ENCODE results near the gene CAPG. TPM values are rescaled to one million over a fixed set of nuclear protein-coding genes. Genes with fewer than 3 reads are reported as not detected.
A peak's percentile ranks its signal among the peaks of the same experiment; 100 is the strongest.
"Not testable (repeated sequence)": the region's sequence is repeated elsewhere in the genome, so short reads cannot be mapped to it uniquely, and the experiment has no call there.

CAPG gene, protein sequence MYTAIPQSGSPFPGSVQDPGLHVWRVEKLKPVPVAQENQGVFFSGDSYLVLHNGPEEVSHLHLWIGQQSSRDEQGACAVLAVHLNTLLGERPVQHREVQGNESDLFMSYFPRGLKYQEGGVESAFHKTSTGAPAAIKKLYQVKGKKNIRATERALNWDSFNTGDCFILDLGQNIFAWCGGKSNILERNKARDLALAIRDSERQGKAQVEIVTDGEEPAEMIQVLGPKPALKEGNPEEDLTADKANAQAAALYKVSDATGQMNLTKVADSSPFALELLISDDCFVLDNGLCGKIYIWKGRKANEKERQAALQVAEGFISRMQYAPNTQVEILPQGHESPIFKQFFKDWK
- 5.0 TPM for total RNA-seq

GRCh38 chr2:85409845-85410583, at the start of gene CAPG:
Gene CAPG (minus strand): TSS chr2:85410366. CDS start chr2:85402145, 8,221 bp downstream.
- peak; percentile 15 for ATAC-seq
- no peak for DNase-seq (ENCODE audit: low spot score)

- DNase-seq (ENCODE audit: low spot score) (no peak), ATAC-seq (no peak)
Observed at GRCh38 chr2:85459771-85460170, 49.6 kb upstream of the CAPG start.

DNA sequence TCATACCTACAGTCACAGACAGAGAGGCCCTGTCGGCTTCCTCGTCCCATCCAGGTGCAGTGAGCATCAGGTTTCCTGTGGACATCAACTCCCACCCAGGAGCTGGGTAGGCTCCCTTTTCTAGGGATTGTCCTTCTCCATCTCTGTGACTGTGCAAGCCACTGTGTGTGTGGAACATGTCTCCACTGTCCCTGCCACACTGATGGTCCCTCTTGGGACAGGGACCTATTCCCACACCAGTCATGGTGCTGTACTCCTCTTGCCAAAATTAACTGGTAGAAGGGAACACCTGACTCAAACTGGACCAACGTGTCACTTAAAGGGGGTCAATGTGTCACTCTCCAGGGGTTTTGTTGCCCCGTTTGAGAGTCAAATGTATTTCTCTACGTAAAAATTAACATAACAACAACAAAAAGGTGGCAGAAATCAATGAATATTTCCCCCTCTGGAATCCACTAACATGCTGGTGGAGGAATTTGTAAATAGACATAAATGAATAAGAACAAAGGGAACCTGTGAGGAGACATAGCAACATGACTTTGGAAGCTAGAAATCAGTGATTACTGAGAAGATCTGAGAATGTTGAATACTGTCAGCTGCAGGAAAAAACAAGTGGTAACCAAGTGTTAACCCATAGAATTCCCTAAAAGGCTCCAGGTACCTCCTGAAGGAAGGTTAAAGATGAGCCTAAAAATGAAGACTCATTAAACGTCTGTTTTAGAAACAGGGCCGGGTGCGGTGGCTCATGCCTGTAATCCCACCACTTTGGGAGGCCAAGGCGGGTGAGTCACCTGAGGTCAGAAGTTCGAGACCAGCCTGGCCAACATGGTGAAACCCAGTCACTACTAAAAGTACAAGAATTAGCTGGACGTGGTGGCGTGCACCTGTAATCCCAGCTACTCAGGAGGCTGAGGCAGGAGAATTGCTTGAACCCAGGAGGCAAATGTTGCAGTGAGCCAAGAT, 48.7 kb upstream of the CAPG start:
- DNase-seq (ENCODE audit: low spot score) (no peak), ATAC-seq (no peak)

GRCh38 chr2:85457877-85458316, 47.7 kb upstream of the CAPG start:
- DNase-seq (ENCODE audit: low spot score) (no peak), ATAC-seq (no peak)

DNA sequence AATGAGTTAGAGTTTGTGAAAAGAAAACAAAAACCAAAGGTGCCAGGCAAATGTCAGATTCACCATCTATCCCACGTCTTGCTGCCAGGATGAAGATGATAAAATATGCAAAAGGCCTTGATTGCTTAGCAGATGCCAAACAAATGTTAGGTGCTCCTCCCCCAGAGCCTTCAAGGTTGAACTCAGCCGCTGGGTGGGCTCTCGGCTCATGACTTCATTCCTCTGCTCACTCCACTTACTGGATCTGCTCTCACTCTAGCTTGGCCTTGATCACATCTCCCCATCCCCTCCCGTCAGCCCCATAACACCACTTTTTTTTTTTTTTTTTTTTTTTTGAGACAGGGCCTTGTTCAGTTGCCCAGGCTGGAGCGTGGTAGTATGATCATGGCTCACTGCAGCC, 46.9 kb upstream of the CAPG start:
- ATAC-seq (no peak), DNase-seq (ENCODE audit: low spot score) (no peak)

- DNase-seq (ENCODE audit: low spot score) (no peak), ATAC-seq (no peak)
Observed at GRCh38 chr2:85455552-85456090, 45.5 kb upstream of the CAPG start.

DNA sequence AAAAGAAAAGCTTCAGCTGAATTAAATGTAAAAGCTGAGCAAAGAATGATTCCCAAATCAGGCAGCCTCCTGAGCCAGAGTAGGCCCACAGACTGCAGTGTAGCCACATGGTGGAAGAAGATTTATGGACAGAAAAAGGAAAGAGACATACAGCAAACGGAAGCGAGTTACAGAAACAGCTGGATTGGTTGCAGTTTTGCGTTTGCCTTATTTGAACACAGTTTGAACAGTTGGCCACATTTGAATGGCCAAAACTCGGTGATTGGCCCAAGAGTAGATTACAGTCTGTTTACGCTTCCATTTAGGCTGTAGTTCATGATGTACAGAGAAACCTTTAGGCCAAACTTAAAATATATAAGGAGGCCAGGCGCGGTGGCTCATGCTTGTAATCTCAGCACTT, 43.4 kb upstream of the CAPG start:
- ATAC-seq (no peak), DNase-seq (ENCODE audit: low spot score) (no peak)

DNA sequence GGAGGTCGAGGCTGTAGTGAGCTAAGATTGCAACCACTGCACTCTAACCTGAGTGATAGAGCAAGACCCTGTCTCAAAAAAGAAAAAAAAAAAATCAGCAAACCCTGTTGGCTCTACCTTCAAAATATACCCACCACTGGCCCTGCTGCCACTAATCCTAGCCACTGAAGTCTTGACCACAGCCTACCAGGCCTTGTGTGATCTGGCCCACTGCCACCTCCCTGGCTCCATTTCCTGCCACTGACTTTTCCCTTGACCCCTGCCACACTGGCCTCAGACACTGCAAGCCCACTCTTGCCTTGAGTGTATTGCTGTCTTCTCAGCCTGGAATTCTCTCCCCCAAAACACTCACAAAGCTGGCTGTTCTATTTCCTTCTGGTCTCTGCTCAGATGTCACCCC, 42.1 kb upstream of the CAPG start:
- ATAC-seq: peak; percentile 37
- no peak for DNase-seq (ENCODE audit: low spot score)

DNA sequence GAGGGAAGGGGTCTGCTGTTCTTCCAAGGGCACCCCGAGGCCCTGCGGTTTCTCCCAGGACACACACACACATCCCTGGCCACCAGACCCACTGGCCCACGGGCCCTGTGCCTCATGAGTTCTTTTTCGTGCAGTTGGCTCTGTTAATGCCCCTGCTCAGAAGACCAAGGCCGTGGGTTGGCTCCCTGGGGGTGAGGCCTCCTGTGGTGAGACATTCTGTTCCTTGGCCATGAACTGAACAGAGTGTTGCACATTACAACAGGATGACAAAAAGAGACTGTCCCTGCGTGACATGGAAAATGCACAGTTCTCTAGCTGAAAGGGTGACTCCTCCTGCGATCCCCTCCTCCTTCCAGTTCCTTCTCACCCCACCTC, 39.0 kb upstream of the CAPG start:
- ATAC-seq: no peak
- no peak for DNase-seq (ENCODE audit: low spot score)

DNA sequence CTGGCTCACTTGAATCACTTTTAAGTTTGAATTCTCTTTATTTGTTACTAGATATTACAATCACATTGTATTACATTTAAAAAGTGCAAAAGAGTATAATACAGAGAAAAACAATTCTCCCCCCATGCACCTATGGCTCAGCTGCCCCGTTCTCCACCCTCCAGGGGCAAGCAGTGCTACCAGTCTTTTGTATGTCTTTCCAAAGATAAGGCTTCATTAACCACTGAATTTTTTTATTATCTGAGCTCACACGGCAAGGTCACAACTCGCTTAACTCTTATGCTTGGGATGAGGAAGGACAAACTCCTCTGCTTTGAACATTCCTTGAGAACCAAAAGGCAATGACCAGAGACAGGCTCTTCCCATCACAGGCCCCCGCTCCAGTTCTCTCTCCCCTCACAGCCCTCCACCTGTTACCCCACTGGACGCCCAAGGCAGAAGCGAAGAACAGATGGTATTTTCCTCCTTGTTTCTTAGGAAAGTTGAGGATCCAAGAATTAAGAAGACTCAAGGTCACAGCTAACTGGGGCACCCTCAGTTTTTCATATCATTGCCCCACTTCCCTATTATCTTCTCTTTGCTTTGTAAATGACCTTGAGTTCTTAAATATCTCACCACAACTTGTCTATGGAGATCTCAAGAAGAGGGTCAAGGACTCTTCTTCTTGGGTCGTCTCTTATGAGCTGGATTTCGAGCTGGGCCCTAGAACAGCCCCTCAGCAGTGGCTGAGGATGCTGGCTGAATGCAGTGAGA, 38.5 kb upstream of the CAPG start:
- ATAC-seq (no peak), DNase-seq (ENCODE audit: low spot score) (no peak)

GRCh38 chr2:85447222-85447585, 37.0 kb upstream of the CAPG start:
- no peak for ATAC-seq
- DNase-seq (ENCODE audit: low spot score): no peak

GRCh38 chr2:85446296-85447221, 36.4 kb upstream of the CAPG start:
- DNase-seq (ENCODE audit: low spot score): no peak
- no peak for ATAC-seq

DNA sequence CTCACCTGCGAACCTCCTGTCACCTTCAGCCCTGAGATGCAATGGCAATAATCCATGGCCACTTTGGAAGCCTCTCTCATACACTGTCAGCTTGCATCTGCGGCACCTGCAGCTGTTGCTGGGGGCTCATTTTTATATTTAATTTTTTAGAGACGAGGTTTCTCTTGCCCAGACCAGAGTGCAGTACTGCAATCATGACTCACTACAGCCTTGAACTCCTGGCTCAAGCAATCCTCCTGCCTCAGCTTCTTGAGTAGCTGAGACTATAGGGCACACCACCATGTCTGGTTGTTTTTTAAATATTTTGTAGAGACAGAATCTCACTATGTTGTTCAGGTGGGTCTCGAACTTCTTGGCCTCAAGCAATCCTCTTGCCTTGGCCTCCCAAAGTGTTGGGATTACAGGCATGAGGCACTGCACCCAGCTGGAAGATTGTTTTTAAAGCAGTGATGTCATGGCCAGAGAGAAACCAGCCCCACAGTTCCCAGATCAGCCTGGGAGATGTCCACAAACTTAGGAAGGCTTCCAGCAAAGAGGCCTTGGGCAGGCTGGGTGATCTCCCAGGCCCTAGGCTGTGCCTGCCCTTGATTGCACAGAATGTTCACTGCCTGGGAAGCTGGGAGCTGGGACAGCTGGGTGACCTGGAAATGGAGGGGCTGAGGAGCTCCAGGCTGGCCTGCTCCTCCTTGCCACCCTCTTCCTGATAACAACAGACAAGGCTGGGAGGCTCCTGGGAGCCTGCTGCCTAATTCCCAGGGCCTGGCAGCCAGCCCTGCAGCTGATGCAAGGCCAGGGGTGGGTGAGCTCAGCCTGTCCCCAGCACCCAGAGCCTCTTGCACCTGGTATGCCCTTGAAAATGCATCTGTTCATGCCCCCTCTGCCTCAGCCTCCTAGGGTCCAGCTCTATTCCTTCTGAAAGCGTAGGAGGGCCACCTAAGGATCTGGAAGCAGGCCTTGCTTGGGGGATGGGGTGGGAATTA, 35.4 kb upstream of the CAPG start:
- ATAC-seq (peak; percentile 89), DNase-seq (ENCODE audit: low spot score) (peak; percentile 66)

DNA sequence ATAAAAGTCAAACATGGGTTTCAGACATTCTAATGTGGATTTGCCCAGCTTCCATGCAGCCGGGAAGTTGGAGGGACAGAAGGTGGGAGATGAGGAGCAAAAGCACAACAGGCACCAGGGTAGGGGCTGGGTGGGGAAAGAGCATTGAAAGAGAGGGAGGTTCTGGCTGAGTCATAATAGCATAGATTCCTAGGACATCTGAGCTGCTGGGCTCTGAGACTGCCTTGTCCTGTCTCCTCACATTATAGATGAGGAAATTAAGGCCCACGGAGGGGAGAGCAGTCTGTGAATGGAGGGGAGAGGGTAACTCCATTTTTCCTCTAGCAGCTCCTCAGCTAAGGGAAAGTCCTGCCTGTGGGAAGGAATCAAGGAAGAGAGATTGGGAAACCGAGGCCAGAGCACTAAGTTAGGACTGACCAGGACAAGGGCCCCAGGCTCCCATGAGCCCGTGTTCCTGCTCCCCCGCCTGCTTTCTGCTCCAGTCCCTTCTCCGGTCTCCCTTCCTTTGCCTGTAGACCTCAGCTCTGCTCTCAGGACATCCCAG, 34.5 kb upstream of the CAPG start:
- DNase-seq (ENCODE audit: low spot score): no peak
- ATAC-seq: no peak

DNA sequence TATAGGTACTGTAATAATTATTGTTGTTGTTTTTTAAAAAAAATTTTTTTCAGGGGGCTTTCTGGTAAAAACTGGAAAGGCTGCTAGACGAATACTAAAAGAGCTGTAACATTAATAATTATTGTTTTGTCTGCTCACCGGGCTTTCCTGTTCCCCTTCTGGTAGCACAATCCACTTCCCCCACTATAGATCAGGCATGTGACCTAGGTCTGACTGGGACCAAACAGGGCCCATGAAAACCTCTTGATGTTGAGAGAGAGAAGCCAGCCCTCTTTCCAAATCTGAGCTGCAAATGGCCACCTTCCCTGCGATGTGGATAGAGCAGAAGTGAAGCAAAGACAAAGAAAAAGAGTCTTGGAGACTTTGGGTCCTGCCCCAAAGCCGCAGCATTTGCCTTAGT, 31.7 kb upstream of the CAPG start:
- ATAC-seq (no peak), DNase-seq (ENCODE audit: low spot score) (no peak)

GRCh38 chr2:85440729-85441128, 30.6 kb upstream of the CAPG start:
- ATAC-seq (no peak), DNase-seq (ENCODE audit: low spot score) (no peak)

DNA sequence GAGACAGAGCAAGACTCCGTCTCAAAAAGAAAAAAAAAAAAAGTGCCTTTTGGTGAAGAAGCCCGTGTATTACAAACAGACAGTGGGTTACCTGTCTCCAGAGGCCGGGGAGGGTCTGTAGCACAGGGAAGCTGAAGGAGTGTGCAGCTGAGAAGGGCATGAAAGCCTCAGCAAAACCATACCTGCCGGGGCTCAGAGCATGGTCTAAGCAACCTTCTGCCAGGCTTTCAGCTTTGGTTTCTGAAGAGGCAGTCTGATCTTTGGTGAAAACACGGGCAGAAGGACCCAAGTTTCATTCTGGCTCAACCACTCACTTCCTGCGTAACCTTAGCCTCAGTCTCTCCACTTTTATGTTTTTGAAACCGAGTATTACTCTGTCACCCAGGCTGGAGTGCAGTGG, 29.8 kb upstream of the CAPG start:
- ATAC-seq: no peak
- no peak for DNase-seq (ENCODE audit: low spot score)

DNA sequence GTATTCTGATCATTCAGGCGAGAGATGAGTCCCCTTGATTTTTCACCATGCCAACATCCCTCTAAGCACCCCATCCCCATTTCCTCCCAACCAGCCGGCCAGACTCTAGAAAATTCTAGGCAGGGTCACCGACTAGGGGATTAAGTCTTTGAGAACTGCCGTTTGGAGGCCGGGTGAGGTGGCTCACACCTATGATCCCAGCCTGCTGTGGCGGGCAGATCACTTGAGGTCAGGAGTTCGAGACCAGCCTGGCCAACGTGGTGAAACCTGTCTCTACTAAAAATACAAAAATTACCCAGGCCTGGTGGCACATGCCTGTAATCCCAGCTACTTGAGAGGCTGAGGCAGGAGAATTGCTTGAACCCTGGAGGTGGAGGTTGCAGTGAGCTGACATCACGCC, 29.4 kb upstream of the CAPG start:
- not testable (repeated sequence) for ATAC-seq; DNase-seq (ENCODE audit: low spot score)
